Stimulated activated CD8-positive, alpha-beta memory T cell treated with anti-CD3 and anti-CD28 coated beads, Interleukin-12 subunit alpha, Interleukin-12 subunit beta, amount 100 ng/mL, for 4 hours (primary cell): ENCODE data around the gene CCDC141.
"Not testable (repeated sequence)": the region's sequence is repeated elsewhere in the genome, so short reads cannot be mapped to it uniquely, and the experiment has no call there.

Experiments used
- DNase-seq: peaks from one replicate; pipeline ENCODE4 v3.0.0-alpha.2; 2020; ENCODE audit warnings: low read depth

Gene CCDC141, protein sequence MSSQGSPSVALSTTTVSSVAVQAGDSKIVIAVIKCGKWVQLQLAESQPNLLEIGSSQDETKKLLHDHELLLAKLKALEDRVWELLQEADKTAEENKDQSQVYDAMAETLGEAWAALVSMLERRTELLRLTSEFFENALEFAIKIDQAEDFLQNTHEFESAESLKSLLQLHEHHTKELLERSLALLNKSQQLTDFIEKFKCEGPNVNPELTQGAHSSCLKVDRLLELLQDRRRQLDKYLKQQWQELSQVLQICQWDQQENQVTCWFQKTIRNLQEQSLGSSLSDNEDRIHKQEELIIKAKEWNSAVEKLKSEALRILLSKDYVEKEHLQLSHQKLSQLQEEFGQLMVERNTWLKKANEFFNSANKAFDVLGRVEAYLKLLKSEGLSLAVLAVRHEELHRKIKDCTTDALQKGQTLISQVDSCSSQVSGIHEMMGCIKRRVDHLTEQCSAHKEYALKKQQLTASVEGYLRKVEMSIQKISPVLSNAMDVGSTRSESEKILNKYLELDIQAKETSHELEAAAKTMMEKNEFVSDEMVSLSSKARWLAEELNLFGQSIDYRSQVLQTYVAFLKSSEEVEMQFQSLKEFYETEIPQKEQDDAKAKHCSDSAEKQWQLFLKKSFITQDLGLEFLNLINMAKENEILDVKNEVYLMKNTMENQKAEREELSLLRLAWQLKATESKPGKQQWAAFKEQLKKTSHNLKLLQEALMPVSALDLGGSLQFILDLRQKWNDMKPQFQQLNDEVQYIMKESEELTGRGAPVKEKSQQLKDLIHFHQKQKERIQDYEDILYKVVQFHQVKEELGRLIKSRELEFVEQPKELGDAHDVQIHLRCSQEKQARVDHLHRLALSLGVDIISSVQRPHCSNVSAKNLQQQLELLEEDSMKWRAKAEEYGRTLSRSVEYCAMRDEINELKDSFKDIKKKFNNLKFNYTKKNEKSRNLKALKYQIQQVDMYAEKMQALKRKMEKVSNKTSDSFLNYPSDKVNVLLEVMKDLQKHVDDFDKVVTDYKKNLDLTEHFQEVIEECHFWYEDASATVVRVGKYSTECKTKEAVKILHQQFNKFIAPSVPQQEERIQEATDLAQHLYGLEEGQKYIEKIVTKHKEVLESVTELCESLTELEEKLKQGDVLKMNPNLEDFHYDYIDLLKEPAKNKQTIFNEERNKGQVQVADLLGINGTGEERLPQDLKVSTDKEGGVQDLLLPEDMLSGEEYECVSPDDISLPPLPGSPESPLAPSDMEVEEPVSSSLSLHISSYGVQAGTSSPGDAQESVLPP (N-terminal part only)

DNA sequence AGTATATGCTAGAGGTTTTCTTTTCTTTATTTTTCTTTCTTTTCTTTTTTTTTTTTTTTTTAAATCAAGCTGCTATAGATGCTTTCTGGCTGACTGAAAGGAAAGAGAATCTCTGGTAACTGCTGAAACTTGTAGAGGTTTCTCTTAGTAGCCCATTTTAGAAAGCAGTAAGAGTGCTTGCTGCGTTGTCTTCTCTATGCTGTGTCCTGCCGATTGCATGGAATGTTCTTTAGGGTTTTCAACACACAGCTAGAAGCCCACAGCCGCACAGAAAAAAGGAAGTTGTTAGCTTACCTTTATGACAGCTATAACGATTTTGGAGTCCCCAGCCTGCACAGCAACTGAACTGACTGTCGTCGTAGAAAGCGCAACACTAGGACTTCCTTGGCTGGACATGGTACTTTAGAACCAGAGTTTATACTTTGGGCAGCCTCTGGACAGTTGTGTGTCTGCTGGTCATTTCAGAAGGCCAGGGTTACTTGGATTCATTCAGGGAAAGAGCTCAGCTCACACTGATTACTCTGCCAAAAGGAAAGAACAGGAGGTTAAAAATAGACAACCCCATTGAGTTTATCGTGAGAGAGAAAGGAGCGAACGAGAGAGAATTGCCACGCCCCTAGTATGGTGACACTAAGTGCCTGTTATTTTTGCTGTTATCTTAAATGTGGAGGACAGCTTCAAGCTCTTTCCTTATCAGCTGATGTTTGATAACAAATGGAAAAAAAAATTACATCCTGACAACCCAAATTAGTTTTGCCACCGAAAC lies at the start of gene CCDC141:
CCDC141 (minus strand) TSS at position 592 of the 766 bp plus-strand sequence; CDS start at position 396, 196 bp downstream.
- DNase-seq, result no peak

DNA sequence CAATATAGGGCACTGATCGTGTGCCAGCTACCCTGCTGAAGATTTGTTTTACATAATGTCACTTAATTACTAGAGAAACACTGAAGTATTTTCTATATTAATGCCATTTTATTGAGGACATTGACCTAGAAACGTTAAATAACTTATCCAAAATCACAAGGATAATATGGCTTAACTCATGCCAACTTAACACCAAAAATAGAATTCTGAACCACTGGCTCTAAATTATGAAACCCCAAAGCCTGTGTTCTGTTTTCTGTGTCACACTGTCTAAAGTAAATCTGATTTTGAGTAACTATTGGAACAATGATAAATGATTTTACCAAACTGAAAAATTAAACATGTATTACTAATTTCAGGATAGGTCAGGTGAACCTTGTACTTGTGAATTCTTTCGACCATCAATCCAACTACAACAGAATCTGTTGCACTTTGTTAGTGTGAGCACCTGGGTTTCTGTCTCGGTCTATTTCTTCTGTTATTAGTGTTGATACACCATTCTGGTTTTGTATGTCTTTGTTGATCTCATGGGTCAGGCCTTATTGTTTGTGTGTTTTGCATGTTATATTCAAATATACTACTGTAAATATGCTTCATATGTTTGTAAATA lies 48.2 kb upstream of the CCDC141 start:
- no peak for DNase-seq

- no peak for DNase-seq
These were observed 47.2 kb upstream of the CCDC141 start for GRCh38 chr2:179097131-179097530.

DNA sequence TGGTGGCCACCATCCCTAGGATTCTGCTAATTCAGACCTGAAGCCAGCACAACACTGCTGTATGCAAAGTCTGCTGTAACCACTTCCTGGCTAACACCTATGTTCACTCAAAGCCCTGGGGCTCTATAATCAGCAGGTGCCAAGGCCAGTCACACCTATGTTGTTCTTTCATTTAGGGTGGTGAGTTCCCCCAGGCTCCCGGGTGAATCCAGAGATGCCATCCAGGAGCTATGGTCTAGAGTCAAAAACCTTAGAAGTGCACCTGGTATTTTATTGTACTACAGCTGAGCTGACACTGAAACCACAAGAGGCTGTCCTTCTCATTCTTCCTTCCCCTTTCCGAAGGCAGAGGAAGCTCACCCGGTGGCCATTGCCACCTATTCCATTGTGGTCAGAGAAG lies 46.2 kb upstream of the CCDC141 start:
- DNase-seq, result no peak

DNA sequence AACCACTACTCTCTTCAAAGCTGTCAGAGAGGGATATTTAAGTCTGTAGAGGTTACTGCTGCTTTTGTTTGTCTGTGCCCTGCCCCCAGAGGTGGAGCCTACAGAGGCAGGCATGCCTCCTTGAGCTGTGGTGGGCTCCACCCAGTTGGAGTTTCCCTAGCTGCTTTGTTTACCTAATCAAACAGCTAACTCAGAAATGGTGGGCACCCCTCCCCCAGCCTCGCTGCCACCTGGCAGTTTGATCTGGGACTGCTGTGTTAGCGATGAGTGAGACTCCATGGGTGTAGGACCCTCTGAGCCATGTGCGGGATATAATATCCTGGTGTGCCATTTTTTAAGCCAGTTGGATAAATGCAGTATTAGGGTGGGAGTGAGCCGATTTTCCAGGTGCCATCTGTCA lies 43.0 kb upstream of the CCDC141 start:
- not testable (repeated sequence) for DNase-seq

DNA sequence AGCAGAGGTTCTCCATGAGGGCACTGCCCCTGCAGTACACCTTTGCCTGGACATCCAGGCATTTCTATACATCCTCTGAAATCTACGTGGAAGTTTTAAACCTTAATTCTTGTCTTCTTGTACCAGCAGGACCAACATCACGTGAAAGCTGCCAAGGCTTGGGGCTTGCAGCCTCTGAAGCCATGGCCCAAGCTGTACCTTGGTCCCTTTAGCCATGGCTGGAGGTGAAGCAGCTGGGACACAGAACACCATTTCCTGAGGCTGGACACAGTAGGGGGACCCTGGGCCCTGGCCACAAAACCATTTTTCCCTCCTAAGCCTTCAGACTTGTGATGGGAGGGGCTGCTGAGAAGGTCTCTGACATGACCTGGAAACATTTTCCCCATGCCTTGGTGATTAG lies 32.8 kb upstream of the CCDC141 start:
- no peak for DNase-seq

DNA sequence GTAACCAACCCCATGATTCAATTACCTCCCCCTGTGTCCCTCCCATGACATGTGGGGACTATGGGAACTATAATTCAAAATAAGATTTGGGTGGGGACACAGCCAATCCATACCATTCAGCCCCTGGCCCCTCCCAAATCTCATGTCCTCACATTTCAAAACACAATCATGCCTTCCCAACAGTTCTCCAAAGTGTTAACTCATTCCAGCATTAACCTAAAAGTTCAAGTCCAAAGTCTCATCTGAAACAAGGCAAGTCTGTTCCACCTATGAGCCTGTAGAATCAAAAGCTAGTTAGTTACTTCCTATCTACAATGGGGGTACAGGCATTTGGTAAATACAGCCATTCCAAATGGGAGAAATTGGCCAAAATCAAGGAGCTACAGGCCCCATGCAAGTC lies 32.0 kb upstream of the CCDC141 start:
- no peak for DNase-seq

- DNase-seq, result no peak
These were observed 22.6 kb upstream of the CCDC141 start for GRCh38 chr2:179072527-179072926.

- no peak for DNase-seq
These were observed 21.9 kb upstream of the CCDC141 start for GRCh38 chr2:179071810-179072355.

DNA sequence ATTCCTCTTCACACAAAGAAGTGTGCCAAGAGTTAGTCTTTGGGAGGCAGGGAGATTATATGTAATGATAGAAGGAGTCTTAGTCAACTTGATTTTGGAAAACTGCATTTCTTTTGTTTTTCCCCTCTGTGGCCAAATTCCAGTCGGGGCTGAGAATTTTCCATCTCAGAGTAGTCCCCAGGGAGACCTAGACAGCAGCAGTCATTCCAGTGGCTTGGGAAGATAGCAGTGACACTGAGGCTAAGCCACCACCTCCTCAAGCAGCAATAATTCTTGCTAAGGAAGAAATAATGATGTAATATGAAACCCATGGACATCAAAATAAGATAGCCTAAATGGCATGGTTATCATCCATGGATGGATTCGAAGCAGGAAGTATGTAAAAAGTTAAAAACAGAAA lies 21.0 kb upstream of the CCDC141 start:
- DNase-seq, result no peak

DNA sequence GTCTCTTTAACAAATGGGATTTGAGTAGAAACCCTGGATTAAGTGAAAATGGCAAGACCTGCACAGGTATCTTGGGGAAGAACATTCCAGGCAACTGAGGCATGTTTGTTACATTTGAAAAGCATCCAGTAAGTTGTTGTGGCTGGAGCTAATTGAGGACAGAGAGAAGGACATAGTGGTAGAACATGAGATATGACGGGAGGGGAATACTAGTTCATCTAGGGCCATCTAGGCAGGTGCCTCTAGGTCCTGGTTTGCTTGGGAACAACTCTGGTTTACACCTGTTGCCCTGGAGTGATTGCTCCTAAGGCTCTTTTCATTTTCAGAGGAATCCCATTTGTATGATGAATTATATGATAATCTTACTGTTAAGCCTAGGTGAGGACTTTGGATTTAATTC lies 19.7 kb upstream of the CCDC141 start:
- no peak for DNase-seq

DNA sequence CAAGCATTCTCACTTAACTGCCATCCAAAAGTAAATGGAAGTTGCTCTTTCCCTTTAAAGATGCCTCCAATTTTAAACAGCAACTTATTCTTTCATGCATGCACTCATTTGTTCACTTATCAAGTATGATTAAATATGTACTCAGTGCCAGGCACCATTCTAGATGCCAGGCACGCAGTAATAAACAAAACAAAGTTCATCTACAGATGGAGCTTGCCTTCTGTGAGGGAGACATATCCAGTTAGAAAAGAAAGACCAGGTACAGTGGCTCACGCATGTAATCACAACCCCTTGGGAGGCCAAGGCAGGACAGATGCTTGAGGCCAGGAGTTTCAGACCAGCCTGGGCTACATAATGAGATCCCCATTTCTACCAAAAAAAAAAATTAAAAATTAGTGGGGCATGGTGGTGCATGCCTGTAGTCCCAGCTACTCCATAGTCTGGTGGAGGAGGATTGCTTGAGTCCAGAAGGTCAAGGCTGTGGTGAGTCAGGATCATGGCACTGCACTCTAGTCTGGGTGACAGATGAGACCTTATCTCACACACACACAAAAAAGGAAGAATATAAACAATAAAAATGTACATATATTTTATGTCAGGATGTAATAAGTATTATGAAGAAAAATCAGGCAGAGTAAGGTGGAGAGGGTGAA lies 19.2 kb upstream of the CCDC141 start:
- DNase-seq, result no peak

GRCh38 chr2:179059026-179059700 lies 9.2 kb upstream of the CCDC141 start:
- DNase-seq, result no peak

GRCh38 chr2:179057737-179058136 lies 7.8 kb upstream of the CCDC141 start:
- no peak for DNase-seq

DNA sequence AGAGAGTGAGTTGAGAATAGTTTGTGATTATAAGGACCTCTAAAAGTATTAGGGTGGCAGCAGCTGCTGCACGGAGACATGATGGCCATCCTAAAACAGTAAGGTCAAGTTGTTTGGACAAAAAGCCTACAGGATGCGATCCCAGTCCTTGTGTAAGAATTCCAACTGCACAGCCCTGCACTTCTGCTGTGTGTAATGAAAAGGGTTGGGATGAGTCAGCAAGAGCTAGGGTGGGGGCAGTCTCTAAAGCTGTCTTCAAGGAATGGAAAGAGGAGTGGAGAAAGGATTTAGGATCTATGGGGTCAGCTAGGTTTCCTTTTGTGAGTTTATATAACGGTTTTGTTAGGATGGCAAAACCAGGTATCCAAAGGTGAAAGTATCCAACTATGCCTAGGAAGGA lies 3.6 kb upstream of the CCDC141 start:
- DNase-seq, result not testable (repeated sequence)

DNA sequence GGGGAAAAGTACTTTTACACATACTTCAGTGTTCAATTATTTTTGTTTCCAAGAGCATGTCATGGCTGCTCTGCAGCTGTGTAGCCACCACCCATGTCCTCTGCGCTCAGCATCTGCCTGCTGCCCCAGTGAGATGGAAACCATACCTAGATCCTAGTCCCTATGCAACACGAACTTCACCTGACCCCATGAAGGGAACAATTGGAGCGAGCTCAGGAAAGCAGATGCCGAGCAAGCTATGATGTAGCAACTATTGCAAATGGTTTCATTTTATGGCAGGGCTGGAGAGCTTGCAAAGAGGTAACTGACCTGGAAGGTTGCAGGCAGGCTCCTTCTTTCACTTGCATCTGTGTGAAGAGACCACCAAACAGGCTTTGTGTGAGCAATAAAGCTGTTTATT lies 1.3 kb upstream of the CCDC141 start:
- DNase-seq, result no peak

GRCh38 chr2:179050755-179051154 lies 818 bp upstream of the CCDC141 start:
- no peak for DNase-seq

DNA sequence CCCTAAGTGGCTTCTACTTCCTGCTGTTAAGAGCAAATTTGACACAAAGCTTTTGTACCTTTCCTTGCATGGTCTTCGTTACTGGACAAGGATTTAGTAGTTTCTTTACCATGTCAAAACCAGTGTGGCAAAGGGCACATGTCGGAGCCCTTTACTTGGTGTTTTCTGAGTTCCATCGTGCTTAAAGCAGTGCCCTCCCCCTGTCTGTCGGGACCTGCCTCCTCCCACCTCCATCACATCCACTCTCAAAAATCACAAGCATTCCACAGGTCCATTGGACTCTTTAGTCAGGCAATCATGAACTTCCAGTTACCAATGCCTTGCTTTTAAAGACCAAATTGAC lies 763 bp downstream of the CCDC141 start:
- no peak for DNase-seq

- DNase-seq, result no peak
These were observed 1.8 kb downstream of the CCDC141 start for GRCh38 chr2:179048099-179048498.

- not testable (repeated sequence) for DNase-seq
These were observed 4.3 kb downstream of the CCDC141 start for GRCh38 chr2:179045602-179046001.
